Vagina (tissue), 2 donors: ENCODE measurements around the gene PROZ. TPM values are rescaled to one million over a fixed set of nuclear protein-coding genes. Genes with fewer than 3 reads are reported as not detected.

Experiments used
- DNase-seq, 2 donors: peaks; one replicate each; pipeline ENCODE4 v3.0.0-alpha.2; 2017; ENCODE audit errors: extremely low spot score in 2 of 2
- H3K27ac ChIP-seq: fragments of 200-600 bp; sonication (generic); one replicate; pipeline ENCODE4 v1.5.1; 2019
- H3K27me3 ChIP-seq: fragments of 200-600 bp; sonication (generic); one replicate; pipeline ENCODE4 v1.5.1; 2019
- H3K36me3 ChIP-seq, 2 donors: fragments of 200-600 bp; sonication (generic); one replicate each; pipeline ENCODE4 v1.5.1; 2017 to 2019
- H3K4me1 ChIP-seq: fragments of 200-600 bp; sonication (generic); one replicate; pipeline ENCODE4 v1.5.1; 2019
- H3K4me3 ChIP-seq, 2 donors: fragments of 200-600 bp; sonication (generic); 1 replicate in 1 of 2; 2 replicates in 1 of 2; pipeline ENCODE4 v1.5.1; 2016 to 2019
- H3K9me3 ChIP-seq: fragments of 200-600 bp; sonication (generic); one replicate; pipeline ENCODE4 v1.5.1; 2019
- CTCF ChIP-seq, 3 experiments: fragments of 450-650 bp in 2 of 3; fragments of 200-600 bp in 1 of 3; sonication (generic) in 1 of 3; IDR thresholded peaks; one replicate each; pipeline ENCODE4 v1.5.1; 2017 to 2019; ENCODE audit warnings: antibody characterized with exemption in 3 of 3, mild to moderate bottlenecking in 2 of 3, moderate library complexity in 2 of 3
- POLR2A ChIP-seq, 2 donors: fragments of 450-650 bp; IDR thresholded peaks; one replicate each; pipeline ENCODE4 v1.6.1; 2017; ENCODE audit warnings: antibody characterized with exemption in 2 of 2, mild to moderate bottlenecking in 2 of 2, moderate library complexity in 2 of 2
- POLR2AphosphoS5 ChIP-seq, 2 donors: sonication (generic); formaldehyde crosslinking; IDR thresholded peaks; one replicate each; pipeline ENCODE4 v1.9.0; 2017; ENCODE audit warnings: antibody characterized with exemption in 2 of 2, mild to moderate bottlenecking in 2 of 2, low read depth in 1 of 2; ENCODE audit not compliant: insufficient read depth in 1 of 2
- intact Hi-C: fragments of 100-400 bp; cut with DNase I; formaldehyde crosslinking; loops from one replicate; pipeline ENCODE4 v1.15.1; 2023
- total RNA-seq: library from RNA; depleted of rRNA; stranded (reverse); fragments of >200 nt; gene quantifications from one replicate; pipeline ENCODE4 v1.2.3, GENCODE V29; 2016

The PROZ gene
- total RNA-seq, 1 donor from 2014 or later = not detected

- no peaks in the 10 kb centered on the region for H3K4me1 ChIP-seq
- DNase-seq = no peak
- H3K36me3 ChIP-seq = no peaks in the 10 kb centered on the region
- intact Hi-C loops = no loop called here
- no peak overlapping the region for H3K27ac ChIP-seq
- no peaks in the 10 kb centered on the region for H3K9me3 ChIP-seq
- no peaks in the 10 kb centered on the region for H3K27me3 ChIP-seq
- TF ChIP-seq CTCF (IDR thresholded peaks at IDR 0.05) (no peak), POLR2A (IDR thresholded peaks at IDR 0.05) (no peak), POLR2AphosphoS5 (IDR thresholded peaks at IDR 0.05; ENCODE audit: insufficient read depth in 1 of 2, low read depth in 1 of 2) (no peak)
- H3K4me3 ChIP-seq = no peak overlapping the region
Measured at GRCh38 chr13:113116206-113116800, 42.1 kb upstream of the PROZ start.

GRCh38 chr13:113116871-113117271 is 41.6 kb upstream of the PROZ start:
- Histone ChIP-seq H3K9me3 (no peaks in the 10 kb centered on the region), H3K36me3 (no peaks in the 10 kb centered on the region), H3K4me1 (peaks cover under 1% of the 10 kb centered on the region), H3K4me3 (no peak overlapping the region), H3K27me3 (no peaks in the 10 kb centered on the region), H3K27ac (no peak overlapping the region)
- no peak for DNase-seq
- intact Hi-C loops = no loop called here
- TF ChIP-seq POLR2A (IDR thresholded peaks at IDR 0.05) (no peak), CTCF (IDR thresholded peaks at IDR 0.05) (no peak), POLR2AphosphoS5 (IDR thresholded peaks at IDR 0.05; ENCODE audit: insufficient read depth in 1 of 2, low read depth in 1 of 2) (no peak)

GRCh38 chr13:113117335-113117872 is 41.0 kb upstream of the PROZ start:
- DNase-seq = no peak
- Histone ChIP-seq H3K4me1 (peaks cover 5% of the 10 kb centered on the region), H3K4me3 (no peak overlapping the region), H3K27ac (no peak overlapping the region), H3K9me3 (no peaks in the 10 kb centered on the region), H3K27me3 (no peaks in the 10 kb centered on the region), H3K36me3 (no peaks in the 10 kb centered on the region)
- no peak for TF ChIP-seq POLR2AphosphoS5 (IDR thresholded peaks at IDR 0.05; ENCODE audit: insufficient read depth in 1 of 2, low read depth in 1 of 2)
- TF ChIP-seq CTCF (IDR thresholded peaks at IDR 0.05) = no peak
- no peak for TF ChIP-seq POLR2A (IDR thresholded peaks at IDR 0.05)
- intact Hi-C loops = no loop called here

GRCh38 chr13:113117911-113118260 is 40.6 kb upstream of the PROZ start:
- Histone ChIP-seq H3K27ac (no peak overlapping the region), H3K4me3 (no peak overlapping the region), H3K4me1 (peaks cover 5% of the 10 kb centered on the region), H3K9me3 (no peaks in the 10 kb centered on the region), H3K36me3 (no peaks in the 10 kb centered on the region), H3K27me3 (no peaks in the 10 kb centered on the region)
- DNase-seq = no peak
- intact Hi-C loops = no loop called here
- no peak for TF ChIP-seq CTCF (IDR thresholded peaks at IDR 0.05)
- no peak for TF ChIP-seq POLR2A (IDR thresholded peaks at IDR 0.05)
- no peak for TF ChIP-seq POLR2AphosphoS5 (IDR thresholded peaks at IDR 0.05; ENCODE audit: insufficient read depth in 1 of 2, low read depth in 1 of 2)

- no peak overlapping the region for H3K27ac ChIP-seq
- H3K9me3 ChIP-seq = no peaks in the 10 kb centered on the region
- H3K27me3 ChIP-seq = no peaks in the 10 kb centered on the region
- peaks cover 5% of the 10 kb centered on the region for H3K4me1 ChIP-seq
- peak in 1 of 2 donors; percentile 71 for DNase-seq
- intact Hi-C loops = no loop called here
- no peak overlapping the region for H3K4me3 ChIP-seq
- H3K36me3 ChIP-seq = no peaks in the 10 kb centered on the region
- TF ChIP-seq CTCF (IDR thresholded peaks at IDR 0.05) (no peak), POLR2AphosphoS5 (IDR thresholded peaks at IDR 0.05; ENCODE audit: insufficient read depth in 1 of 2, low read depth in 1 of 2) (no peak), POLR2A (IDR thresholded peaks at IDR 0.05) (no peak)
Measured at GRCh38 chr13:113118261-113119021, 40.0 kb upstream of the PROZ start.
